Thymus (tissue), 2 donors: ENCODE data around the gene ACOT6. TPM values are rescaled to one million over a fixed set of nuclear protein-coding genes. Genes with fewer than 3 reads are reported as not detected.

Experiments used
- polyA plus RNA-seq: library from polyadenylated mRNA; stranded (reverse); fragments of 200-250 nt; gene quantifications from one replicate; pipeline ENCODE4 v1.2.3, GENCODE V29; 2013
- total RNA-seq: library from RNA; stranded (reverse); fragments of 120-200 nt; gene quantifications from one replicate; pipeline ENCODE4 v1.2.4, GENCODE V29; 2013
- donor health status: healthy.

The ACOT6 gene
- total and polyA plus RNA-seq, 2 donors = 0.05 TPM; not detected in 1

Other genes with a start within 250 kb of the ACOT6 start
- 15.9 TPM for gene NUMB, start 154.0 kb upstream of the ACOT6 start, total RNA-seq
- gene NUMB, start 154.0 kb upstream of the ACOT6 start, polyA plus RNA-seq = 38.3 TPM
- gene RIOX1, start 121.6 kb upstream of the ACOT6 start, total RNA-seq = 17.0 TPM
- gene RIOX1, start 121.6 kb upstream of the ACOT6 start, polyA plus RNA-seq = 11.2 TPM
- gene ACOT1, start 75.4 kb upstream of the ACOT6 start, total RNA-seq = 1.5 TPM
- 3.1 TPM for gene ACOT1, start 75.4 kb upstream of the ACOT6 start, polyA plus RNA-seq
- 0.09 TPM for gene HEATR4, start 53.6 kb upstream of the ACOT6 start, total RNA-seq
- gene HEATR4, start 53.6 kb upstream of the ACOT6 start, polyA plus RNA-seq = 0.14 TPM
- gene ACOT2, start 43.3 kb upstream of the ACOT6 start, total RNA-seq = 20.3 TPM
- gene ACOT2, start 43.3 kb upstream of the ACOT6 start, polyA plus RNA-seq = 13.8 TPM
- gene ACOT4, start 20.6 kb upstream of the ACOT6 start, total RNA-seq = 0.76 TPM
- 1.6 TPM for gene ACOT4, start 20.6 kb upstream of the ACOT6 start, polyA plus RNA-seq
- 6.0 TPM for gene DNAL1, start 32.5 kb downstream of the ACOT6 start, total RNA-seq
- gene DNAL1, start 32.5 kb downstream of the ACOT6 start, polyA plus RNA-seq = 4.1 TPM
- 5.0 TPM for gene PNMA1, start 101.9 kb downstream of the ACOT6 start, total RNA-seq
- gene PNMA1, start 101.9 kb downstream of the ACOT6 start, polyA plus RNA-seq = 31.2 TPM
- gene PTGR2, start 239.3 kb downstream of the ACOT6 start, total RNA-seq = 4.9 TPM
- gene PTGR2, start 239.3 kb downstream of the ACOT6 start, polyA plus RNA-seq = 7.9 TPM